ENCODE results near the gene PLRG1.

The PLRG1 gene

GRCh38 chr4:154511981-154512380, 38.2 kb downstream of the PLRG1 start:
- Mint-ChIP-seq H3K36me3 (no peaks in the 10 kb centered on the region), H3K9me3 (no peaks in the 10 kb centered on the region), H3K4me3 (no peak overlapping the region), H3K4me1 (peaks cover 6% of the 10 kb centered on the region), H3K27me3 (peaks cover 19% of the 10 kb centered on the region), H3K27ac (no peak overlapping the region)
- ATAC-seq: no peak

- Mint-ChIP-seq H3K9me3 (no peaks in the 10 kb centered on the region), H3K27me3 (peaks cover 19% of the 10 kb centered on the region)
Measured at GRCh38 chr4:154511548-154511947, 38.7 kb downstream of the PLRG1 start.

GRCh38 chr4:154507156-154507555, 43.0 kb downstream of the PLRG1 start:
- H3K27ac Mint-ChIP-seq: no peak overlapping the region
- no peaks in the 10 kb centered on the region for H3K36me3 Mint-ChIP-seq
- no peak overlapping the region for H3K4me3 Mint-ChIP-seq
- ATAC-seq: no peak
- H3K27me3 Mint-ChIP-seq: peaks cover 29% of the 10 kb centered on the region
- no peaks in the 10 kb centered on the region for H3K9me3 Mint-ChIP-seq
- H3K4me1 Mint-ChIP-seq: no peaks in the 10 kb centered on the region

More at GRCh38 chr4:154511548-154511947, 38.7 kb downstream of the PLRG1 start:
- no peak overlapping the region for H3K27ac Mint-ChIP-seq
- H3K4me3 Mint-ChIP-seq: no peak overlapping the region
- ATAC-seq: no peak
- peaks cover 6% of the 10 kb centered on the region for H3K4me1 Mint-ChIP-seq
- H3K36me3 Mint-ChIP-seq: no peaks in the 10 kb centered on the region

GRCh38 chr4:154506253-154506652, 43.9 kb downstream of the PLRG1 start:
- H3K4me1 Mint-ChIP-seq: no peaks in the 10 kb centered on the region
- no peak overlapping the region for H3K27ac Mint-ChIP-seq
- H3K4me3 Mint-ChIP-seq: no peak overlapping the region
- no peaks in the 10 kb centered on the region for H3K36me3 Mint-ChIP-seq
- peaks cover 27% of the 10 kb centered on the region for H3K27me3 Mint-ChIP-seq
- no peaks in the 10 kb centered on the region for H3K9me3 Mint-ChIP-seq
- ATAC-seq: no peak

GRCh38 chr4:154503598-154503997, 46.6 kb downstream of the PLRG1 start:
- Mint-ChIP-seq H3K4me1 (no peaks in the 10 kb centered on the region), H3K36me3 (no peaks in the 10 kb centered on the region), H3K9me3 (no peaks in the 10 kb centered on the region), H3K27ac (no peak overlapping the region), H3K27me3 (peaks cover 35% of the 10 kb centered on the region), H3K4me3 (no peak overlapping the region)
- no peak for ATAC-seq

GRCh38 chr4:154502111-154502510, 48.1 kb downstream of the PLRG1 start:
- no peaks in the 10 kb centered on the region for H3K9me3 Mint-ChIP-seq
- no peak overlapping the region for H3K27ac Mint-ChIP-seq
- H3K4me1 Mint-ChIP-seq: no peaks in the 10 kb centered on the region
- ATAC-seq: no peak
- H3K36me3 Mint-ChIP-seq: no peaks in the 10 kb centered on the region
- H3K27me3 Mint-ChIP-seq: peaks cover 35% of the 10 kb centered on the region
- no peak overlapping the region for H3K4me3 Mint-ChIP-seq

- Mint-ChIP-seq H3K9me3 (no peaks in the 10 kb centered on the region), H3K4me3 (no peak overlapping the region), H3K36me3 (no peaks in the 10 kb centered on the region), H3K4me1 (no peaks in the 10 kb centered on the region), H3K27ac (no peak overlapping the region), H3K27me3 (peaks cover 42% of the 10 kb centered on the region)
- ATAC-seq: no peak
Measured at GRCh38 chr4:154497889-154498288, 52.3 kb downstream of the PLRG1 start.

GRCh38 chr4:154495867-154496266, 54.3 kb downstream of the PLRG1 start:
- peaks cover 63% of the 10 kb centered on the region for H3K27me3 Mint-ChIP-seq
- H3K4me3 Mint-ChIP-seq: no peak overlapping the region
- no peak for ATAC-seq
- H3K36me3 Mint-ChIP-seq: no peaks in the 10 kb centered on the region
- peaks cover 17% of the 10 kb centered on the region for H3K4me1 Mint-ChIP-seq
- H3K9me3 Mint-ChIP-seq: no peaks in the 10 kb centered on the region
- no peak overlapping the region for H3K27ac Mint-ChIP-seq

- Mint-ChIP-seq H3K27me3 (peaks cover 74% of the 10 kb centered on the region), H3K4me3 (peak overlapping the region; percentile 84)
- no peak for ATAC-seq
Measured at GRCh38 chr4:154492288-154492687, 57.9 kb downstream of the PLRG1 start.

GRCh38 chr4:154491341-154492271, 58.6 kb downstream of the PLRG1 start, which contains the start of gene DCHS2:
DCHS2 (minus strand) TSS chr4:154491799; CDS start chr4:154491355, 444 bp downstream.
- H3K27me3 Mint-ChIP-seq: peaks cover 74% of the 10 kb centered on the region
- ATAC-seq: peak; percentile 50
- no peaks in the 10 kb centered on the region for H3K9me3 Mint-ChIP-seq
- peak within 1 kb of the TSS; percentile 63 for H3K27ac Mint-ChIP-seq
- peaks cover 24% of the 10 kb centered on the region for H3K4me1 Mint-ChIP-seq
- H3K36me3 Mint-ChIP-seq: no peaks in the 10 kb centered on the region
- peak within 1 kb of the TSS; percentile 84 for H3K4me3 Mint-ChIP-seq

More at GRCh38 chr4:154492288-154492687, 57.9 kb downstream of the PLRG1 start:
- Mint-ChIP-seq H3K4me1 (peaks cover 24% of the 10 kb centered on the region), H3K36me3 (no peaks in the 10 kb centered on the region), H3K27ac (no peak overlapping the region), H3K9me3 (no peaks in the 10 kb centered on the region)

- Mint-ChIP-seq H3K27me3 (peaks cover 67% of the 10 kb centered on the region), H3K36me3 (no peaks in the 10 kb centered on the region), H3K9me3 (no peaks in the 10 kb centered on the region), H3K4me3 (peak overlapping the region; percentile 84), H3K4me1 (peaks cover 24% of the 10 kb centered on the region), H3K27ac (peak overlapping the region; percentile 63)
- ATAC-seq: peak; percentile 72
Measured at GRCh38 chr4:154490583-154491340, 59.4 kb downstream of the PLRG1 start.

- H3K36me3 Mint-ChIP-seq: no peaks in the 10 kb centered on the region
- peak overlapping the region; percentile 84 for H3K4me3 Mint-ChIP-seq
- no peaks in the 10 kb centered on the region for H3K9me3 Mint-ChIP-seq
- H3K27me3 Mint-ChIP-seq: peaks cover 63% of the 10 kb centered on the region
- peaks cover 24% of the 10 kb centered on the region for H3K4me1 Mint-ChIP-seq
- no peak overlapping the region for H3K27ac Mint-ChIP-seq
- no peak for ATAC-seq
Measured at GRCh38 chr4:154490234-154490582, 60.0 kb downstream of the PLRG1 start.

GRCh38 chr4:154489558-154490233, 60.5 kb downstream of the PLRG1 start:
- no peak for ATAC-seq
- no peaks in the 10 kb centered on the region for H3K36me3 Mint-ChIP-seq
- H3K4me1 Mint-ChIP-seq: peaks cover 24% of the 10 kb centered on the region
- no peak overlapping the region for H3K27ac Mint-ChIP-seq
- H3K27me3 Mint-ChIP-seq: peaks cover 63% of the 10 kb centered on the region
- no peak overlapping the region for H3K4me3 Mint-ChIP-seq
- no peaks in the 10 kb centered on the region for H3K9me3 Mint-ChIP-seq

- H3K27me3 Mint-ChIP-seq: peaks cover 40% of the 10 kb centered on the region
- H3K36me3 Mint-ChIP-seq: no peaks in the 10 kb centered on the region
- no peaks in the 10 kb centered on the region for H3K9me3 Mint-ChIP-seq
- H3K27ac Mint-ChIP-seq: no peak overlapping the region
- ATAC-seq: no peak
- H3K4me1 Mint-ChIP-seq: peaks cover 19% of the 10 kb centered on the region
- no peak overlapping the region for H3K4me3 Mint-ChIP-seq
Measured at GRCh38 chr4:154487145-154487544, 63.1 kb downstream of the PLRG1 start.

- peaks cover under 1% of the 10 kb centered on the region for H3K4me1 Mint-ChIP-seq
- H3K4me3 Mint-ChIP-seq: no peak overlapping the region
- H3K27ac Mint-ChIP-seq: no peak overlapping the region
- ATAC-seq: peak; percentile 85
- no peaks in the 10 kb centered on the region for H3K9me3 Mint-ChIP-seq
- H3K27me3 Mint-ChIP-seq: peaks cover 22% of the 10 kb centered on the region
- no peaks in the 10 kb centered on the region for H3K36me3 Mint-ChIP-seq
Measured at GRCh38 chr4:154485127-154485773, 65.0 kb downstream of the PLRG1 start.

Data from stimulated activated memory B cell treated with anti-CD40 and anti-IgM and Interleukin-4, amounts not matched to agents 10 μg/mL and 1 μg/mL and 100 μg/mL, for 72 hours (primary cell).